HCT116 (cell line): ENCODE data around the gene SCN3B. TPM values are rescaled to one million over a fixed set of nuclear protein-coding genes. Genes with fewer than 3 reads are reported as not detected.

Experiments used
- ATAC-seq: fragments of 200-7000 bp; cut with Tn5 transposase; 2 replicates; pipeline ENCODE4 v1.9.1; 2020; ENCODE audit warnings: mild to moderate bottlenecking, moderate library complexity
- BruUV-seq: library from RNA; stranded (reverse); fragments of 400-500 nt; replicated peaks from 2 replicates; lab custom pipeline; 2021; lab: Mats Ljungman, UMichigan
- CTCF ChIA-PET: fragments of 300-600 bp; sonication (Branson Sonifier 250); formaldehyde crosslinking; loops from one replicate; lab custom pipeline; 2021; ENCODE audit warnings: antibody characterized with exemption; lab: Charles Lee
- POLR2A ChIA-PET: fragments of 300-600, 350-600 bp; sonication (Branson Sonifier 250); formaldehyde crosslinking; loops from one replicate; lab custom pipeline; 2021; ENCODE audit warnings: antibody characterized with exemption; lab: Charles Lee
- RAD21 ChIA-PET, 2 experiments: fragments of 300-600 bp; sonication (Branson Sonifier 250); formaldehyde crosslinking; loops; one replicate each; lab custom pipeline; 2023; ENCODE audit warnings: low total read pairs in 2 of 2; ENCODE audit not compliant: uncharacterized antibody in 2 of 2, unreplicated experiment in 2 of 2, low non-redundant PET in 1 of 2; lab: Charles Lee
- DNase-seq: peaks from one replicate; pipeline ENCODE4 v3.0.0-alpha.2; 2010; ENCODE audit warnings: low read depth, low spot score
- H2AFZ ChIP-seq: fragments of 200-600 bp; shearing (Covaris generic), sonication (generic); 2 replicates; pipeline ENCODE4 v1.6.1; 2017; ENCODE audit warnings: low read depth, mixed run types, mixed read lengths, antibody characterized with exemption, low read length; ENCODE audit not compliant: poor library complexity, severe bottlenecking
- H3K27ac ChIP-seq: 2 replicates; pipeline ENCODE4 v1.5.1; 2012; ENCODE audit warnings: low read depth, low read length
- H3K27me3 ChIP-seq: fragments of 200-600 bp; sonication (generic); 2 replicates; pipeline ENCODE4 v1.6.1; 2016; ENCODE audit warnings: mixed run types, low read length, mixed read lengths; ENCODE audit not compliant: insufficient read depth
- H3K36me3 ChIP-seq, 2 experiments: fragments of 200-500 bp in 1 of 2; fragments of 200-600 bp in 1 of 2; sonication (Bioruptor generic) in 1 of 2; sonication (generic) in 1 of 2; 2 replicates each; pipeline versions ENCODE4 v1.5.1 to v1.6.1; 2014 to 2016; ENCODE audit warnings: low read length in 2 of 2, inconsistent platforms in 1 of 2, mixed read lengths in 1 of 2, mixed run types in 1 of 2; ENCODE audit not compliant: insufficient read depth in 2 of 2, control insufficient read depth in 1 of 2
- H3K4me1 ChIP-seq, 2 experiments: fragments of 200-600 bp in 1 of 2; sonication (generic) in 1 of 2; 2 replicates each; pipeline versions ENCODE4 v1.5.1 to v1.6.1; 2012 to 2017; ENCODE audit warnings: low read length in 2 of 2, inconsistent platforms in 1 of 2, mild to moderate bottlenecking in 1 of 2, mixed read lengths in 1 of 2, mixed run types in 1 of 2, moderate library complexity in 1 of 2; ENCODE audit not compliant: insufficient read depth in 2 of 2, control insufficient read depth in 1 of 2
- H3K4me2 ChIP-seq: fragments of 200-600 bp; sonication (generic); 2 replicates; pipeline ENCODE4 v1.6.1; 2017; ENCODE audit warnings: mixed run types, low read length, mixed read lengths
- H3K4me3 ChIP-seq, 2 experiments: fragments of 200-600 bp in 1 of 2; sonication (generic) in 1 of 2; replicated peaks in 1 of 2; 2 replicates each; pipeline ENCODE4 v1.5.1; 2011 to 2016; ENCODE audit warnings: low read length in 2 of 2, control low read depth in 1 of 2, low read depth in 1 of 2, mild to moderate bottlenecking in 1 of 2, mixed read lengths in 1 of 2, mixed run types in 1 of 2
- H3K79me2 ChIP-seq: fragments of 200-600 bp; sonication (generic); 2 replicates; pipeline ENCODE4 v1.6.1; 2017; ENCODE audit warnings: mild to moderate bottlenecking, mixed run types, low read length, moderate library complexity, mixed read lengths; ENCODE audit not compliant: insufficient read depth
- H3K9ac ChIP-seq: fragments of 200-600 bp; sonication (generic); 2 replicates; pipeline ENCODE4 v1.6.1; 2016; ENCODE audit warnings: low read length, mixed read lengths
- H3K9me2 ChIP-seq: fragments of 200-600 bp; sonication (generic), shearing (Covaris generic); 2 replicates; pipeline ENCODE4 v1.6.1; 2017; ENCODE audit warnings: mixed run types, mild to moderate bottlenecking, moderate library complexity; ENCODE audit not compliant: insufficient read depth
- H3K9me3 ChIP-seq, 2 experiments: fragments of 200-500 bp in 1 of 2; fragments of 200-600 bp in 1 of 2; sonication (Bioruptor generic) in 1 of 2; sonication (generic) in 1 of 2; 2 replicates each; pipeline ENCODE4 v1.6.1; 2014 to 2017; ENCODE audit warnings: low read length in 2 of 2, mixed read lengths in 2 of 2, inconsistent platforms in 1 of 2, low read depth in 1 of 2, mild to moderate bottlenecking in 1 of 2, mixed run types in 1 of 2, moderate library complexity in 1 of 2; ENCODE audit not compliant: control insufficient read depth in 1 of 2, insufficient read depth in 1 of 2
- H4K20me1 ChIP-seq: fragments of 200-600 bp; sonication (generic), shearing (Covaris generic); 2 replicates; pipeline ENCODE4 v1.6.1; 2017; ENCODE audit warnings: mixed run types, mild to moderate bottlenecking, moderate library complexity; ENCODE audit not compliant: insufficient read depth
- ATF3 ChIP-seq: IDR thresholded peaks from 2 replicates; pipeline ENCODE4 v1.6.1; 2012
- CBX3 ChIP-seq: IDR thresholded peaks from 2 replicates; pipeline ENCODE4 v1.6.1; 2012; ENCODE audit warnings: low read depth
- CEBPB ChIP-seq: IDR thresholded peaks from 2 replicates; pipeline ENCODE4 v1.6.1; 2012; ENCODE audit warnings: low read depth
- ELF1 ChIP-seq: IDR thresholded peaks from 2 replicates; pipeline ENCODE4 v1.6.1; 2012; ENCODE audit warnings: low read depth, borderline replicate concordance
- FOSL1 ChIP-seq: IDR thresholded peaks from 2 replicates; pipeline ENCODE4 v1.6.1; 2012; ENCODE audit warnings: low read depth
- RAD21 ChIP-seq: IDR thresholded peaks from 2 replicates; pipeline ENCODE4 v1.6.1; 2012; ENCODE audit warnings: low read depth, mild to moderate bottlenecking
- SIN3A ChIP-seq: IDR thresholded peaks from 2 replicates; pipeline ENCODE4 v1.6.1; 2012; ENCODE audit warnings: low read depth
- SP1 ChIP-seq: IDR thresholded peaks from 2 replicates; pipeline ENCODE4 v1.6.1; 2012; ENCODE audit warnings: low read depth
- SRF ChIP-seq: IDR thresholded peaks from 2 replicates; pipeline ENCODE4 v1.6.1; 2012; ENCODE audit warnings: low read depth
- TCF7L2 ChIP-seq: IDR thresholded peaks from 2 replicates; pipeline ENCODE4 v1.7.0; 2011; ENCODE audit warnings: borderline replicate concordance, inconsistent platforms; ENCODE audit not compliant: insufficient read depth, insufficient read length; ENCODE audit errors: extremely low read depth
- YY1 ChIP-seq: IDR thresholded peaks from 2 replicates; pipeline ENCODE4 v1.6.1; 2011; ENCODE audit warnings: low read length, low read depth, moderate library complexity, mild to moderate bottlenecking; ENCODE audit not compliant: insufficient replicate concordance; ENCODE audit errors: extremely low read depth
- ZBTB33 ChIP-seq: IDR thresholded peaks from 2 replicates; pipeline ENCODE4 v1.6.1; 2011; ENCODE audit warnings: mild to moderate bottlenecking, low read length, moderate library complexity; ENCODE audit not compliant: insufficient replicate concordance; ENCODE audit errors: extremely low read depth
- ZFX ChIP-seq: fragments of 450-650 bp; IDR thresholded peaks from 2 replicates; pipeline ENCODE4 v1.6.1; 2017
- ZNF274 ChIP-seq: fragments of 200-500 bp; sonication (Bioruptor generic); IDR thresholded peaks from 2 replicates; pipeline ENCODE4 v1.6.1; 2014; ENCODE audit warnings: mild to moderate bottlenecking, low read depth, low read length, inconsistent platforms
- intact Hi-C: fragments of 100-400 bp; cut with micrococcal nuclease; formaldehyde crosslinking; loops from 2 replicates; pipeline ENCODE4 v1.10.0; 2022
- total RNA-seq: library from RNA; stranded (reverse); gene quantifications from one replicate; pipeline ENCODE4 v1.2.1, GENCODE V29; 2021; ENCODE audit not compliant: unreplicated experiment
- TF ChIP-seq, protein P1 (sequence below): IDR thresholded peaks from 2 replicates; pipeline ENCODE4 v1.6.1; 2012

SCN3B gene
- total RNA-seq, 1 experiment from 2014 or later, result 0.05 TPM

- H3K79me2 ChIP-seq, result no peaks in the 10 kb centered on the region
- H3K9me3 ChIP-seq, result no peaks in the 10 kb centered on the region
- no peaks in the 10 kb centered on the region for H4K20me1 ChIP-seq
- TF ChIP-seq, protein P1, sequence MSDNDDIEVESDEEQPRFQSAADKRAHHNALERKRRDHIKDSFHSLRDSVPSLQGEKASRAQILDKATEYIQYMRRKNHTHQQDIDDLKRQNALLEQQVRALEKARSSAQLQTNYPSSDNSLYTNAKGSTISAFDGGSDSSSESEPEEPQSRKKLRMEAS, result no peak
- TF ChIP-seq ELF1 (no peak), CEBPB (no peak), SP1 (no peak), ZBTB33 (no peak), FOSL1 (no peak)
- TF ChIP-seq, all 23 proteins: peak for 0
- ChIA-PET POLR2A (no interaction called here), RAD21 (no interaction called here), CTCF (interaction anchor here (1.0 kb wide), 1 partner anchor 9 kb away, joined by 3 read pairs; no protein-coding TSS in a partner anchor)
- H2AFZ ChIP-seq, result no peak overlapping the region
- no peaks in the 10 kb centered on the region for H3K4me1 ChIP-seq
- H3K27ac ChIP-seq, result no peak overlapping the region
- H3K4me3 ChIP-seq, result no peak overlapping the region
- H3K27me3 ChIP-seq, result peaks cover 19% of the 10 kb centered on the region
- ATAC-seq, result no peak
- H3K4me2 ChIP-seq, result no peak overlapping the region
- no peaks in the 10 kb centered on the region for H3K9me2 ChIP-seq
- no peaks in the 10 kb centered on the region for H3K36me3 ChIP-seq
- BruUV-seq, result no TSS peak
- intact Hi-C loops, result loop anchor here (10.0 kb wide), 1 partner anchor 187 kb away; no protein-coding TSS in a partner anchor
- no peak overlapping the region for H3K9ac ChIP-seq
- no peak for DNase-seq
Observed at GRCh38 chr11:123702139-123702538, 47.7 kb upstream of the SCN3B start.

DNA sequence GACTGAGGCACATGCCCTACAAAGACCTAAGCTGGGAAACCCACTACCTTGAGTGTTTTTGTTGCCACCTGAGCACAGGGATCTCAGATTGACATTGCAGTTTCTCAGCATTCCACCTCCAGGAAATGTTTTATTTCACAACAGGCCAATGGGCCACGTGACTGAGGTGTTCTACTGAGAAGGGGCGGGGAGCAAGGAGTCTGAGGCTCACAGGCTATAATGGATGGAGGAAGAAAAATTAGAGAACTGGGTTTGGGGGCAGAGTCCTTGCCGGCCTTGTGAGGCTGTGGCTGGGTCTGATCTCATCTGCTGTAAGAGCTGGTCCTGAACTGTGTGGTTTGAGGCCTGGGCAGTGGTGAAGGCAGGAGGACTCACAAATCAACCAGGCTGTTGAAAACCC is 46.3 kb upstream of the SCN3B start:
- ChIA-PET CTCF (no interaction called here), RAD21 (no interaction called here), POLR2A (no interaction called here)
- no peak overlapping the region for H3K9ac ChIP-seq
- H3K4me2 ChIP-seq, result no peak overlapping the region
- BruUV-seq, result no TSS peak
- no peaks in the 10 kb centered on the region for H4K20me1 ChIP-seq
- no peaks in the 10 kb centered on the region for H3K4me1 ChIP-seq
- DNase-seq (no peak), ATAC-seq (no peak)
- H3K79me2 ChIP-seq, result no peaks in the 10 kb centered on the region
- no peaks in the 10 kb centered on the region for H3K9me3 ChIP-seq
- no peak overlapping the region for H3K27ac ChIP-seq
- H3K36me3 ChIP-seq, result no peaks in the 10 kb centered on the region
- no peak overlapping the region for H3K4me3 ChIP-seq
- H3K27me3 ChIP-seq, result peaks cover 19% of the 10 kb centered on the region
- no peak overlapping the region for H2AFZ ChIP-seq
- intact Hi-C loops, result loop anchor here (10.0 kb wide), 1 partner anchor 186 kb away; no protein-coding TSS in a partner anchor
- no peaks in the 10 kb centered on the region for H3K9me2 ChIP-seq
- TF ChIP-seq YY1, result no peak
- TF ChIP-seq RAD21, result no peak
- TF ChIP-seq ZFX, result no peak
- no peak for TF ChIP-seq CEBPB
- no peak for TF ChIP-seq SIN3A
- no peak for TF ChIP-seq TCF7L2
- no peak for TF ChIP-seq CBX3
- TF ChIP-seq SP1, result no peak
- TF ChIP-seq FOSL1, result no peak
- TF ChIP-seq SRF, result no peak
- no peak for TF ChIP-seq ZNF274
- TF ChIP-seq ELF1, result no peak
- TF ChIP-seq ATF3, result no peak
